Loucy (cell line): ENCODE measurements around the gene FGF14.

ENCODE experiments used
- EZH2phosphoT487 ChIP-seq: fragments of 200-600 bp; IDR thresholded peaks from 2 replicates; pipeline ENCODE4 v1.6.1; 2018; ENCODE audit warnings: antibody characterized with exemption, mild to moderate bottlenecking, moderate library complexity, borderline replicate concordance
- TF ChIP-seq, protein P1 (sequence below): fragments of 200-600 bp; sonication (generic); conservative IDR thresholded peaks from 2 replicates; pipeline ENCODE4 v1.5.1; 2014; ENCODE audit warnings: mild to moderate bottlenecking, antibody characterized with exemption, low read length

- TF ChIP-seq, protein P1, sequence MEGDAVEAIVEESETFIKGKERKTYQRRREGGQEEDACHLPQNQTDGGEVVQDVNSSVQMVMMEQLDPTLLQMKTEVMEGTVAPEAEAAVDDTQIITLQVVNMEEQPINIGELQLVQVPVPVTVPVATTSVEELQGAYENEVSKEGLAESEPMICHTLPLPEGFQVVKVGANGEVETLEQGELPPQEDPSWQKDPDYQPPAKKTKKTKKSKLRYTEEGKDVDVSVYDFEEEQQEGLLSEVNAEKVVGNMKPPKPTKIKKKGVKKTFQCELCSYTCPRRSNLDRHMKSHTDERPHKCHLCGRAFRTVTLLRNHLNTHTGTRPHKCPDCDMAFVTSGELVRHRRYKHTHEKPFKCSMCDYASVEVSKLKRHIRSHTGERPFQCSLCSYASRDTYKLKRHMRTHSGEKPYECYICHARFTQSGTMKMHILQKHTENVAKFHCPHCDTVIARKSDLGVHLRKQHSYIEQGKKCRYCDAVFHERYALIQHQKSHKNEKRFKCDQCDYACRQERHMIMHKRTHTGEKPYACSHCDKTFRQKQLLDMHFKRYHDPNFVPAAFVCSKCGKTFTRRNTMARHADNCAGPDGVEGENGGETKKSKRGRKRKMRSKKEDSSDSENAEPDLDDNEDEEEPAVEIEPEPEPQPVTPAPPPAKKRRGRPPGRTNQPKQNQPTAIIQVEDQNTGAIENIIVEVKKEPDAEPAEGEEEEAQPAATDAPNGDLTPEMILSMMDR, result no peak
- no peak for TF ChIP-seq EZH2phosphoT487
Observed at GRCh38 chr13:102142473-102142826, 259.4 kb downstream of the FGF14 start.
